ENCODE measurements around the gene SESN1. TPM values are rescaled to one million over a fixed set of nuclear protein-coding genes. Genes with fewer than 3 reads are reported as not detected.

The SESN1 gene
- total RNA-seq, 4 donors from 2014 or later: 79.8 to 112 (median 90.8) TPM

DNA sequence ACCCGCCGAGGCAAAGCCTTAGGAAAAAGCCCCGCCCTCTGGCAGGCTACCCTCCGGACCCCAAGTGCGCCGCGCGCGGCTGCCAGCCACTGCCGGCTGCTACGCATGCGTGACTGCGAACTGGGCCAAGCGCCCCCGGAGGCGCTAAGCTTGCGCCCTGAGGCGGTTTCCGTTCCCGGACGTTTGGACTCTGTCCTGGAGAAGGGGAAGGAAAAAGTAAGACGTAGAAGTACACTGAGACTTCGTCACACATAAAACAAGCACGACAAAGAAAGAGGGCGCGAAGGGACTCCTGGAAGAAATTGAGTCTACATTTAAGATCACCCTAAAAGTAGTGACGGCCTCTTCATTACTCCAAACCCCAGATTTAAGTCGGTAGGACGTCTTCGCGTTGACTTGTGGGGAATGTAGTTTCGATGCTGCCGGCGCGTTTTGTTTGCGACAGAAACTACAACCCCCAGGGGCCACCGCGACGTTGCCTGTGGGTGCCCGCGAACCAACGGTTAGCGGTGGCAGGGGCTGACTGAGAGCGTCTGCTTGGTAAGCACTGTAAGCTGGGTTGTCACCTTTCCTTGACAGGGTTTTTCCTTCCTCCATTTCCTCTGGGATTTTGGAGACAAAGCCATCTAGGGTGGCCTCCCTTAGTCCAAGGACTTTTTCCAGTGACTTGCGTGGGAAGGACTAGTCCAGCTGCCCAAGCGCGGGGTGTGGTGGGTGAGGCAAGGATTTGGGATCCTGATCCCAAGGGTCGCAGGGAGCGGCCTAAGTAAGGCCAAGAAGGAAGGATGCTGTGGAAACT, 589 bp upstream of the SESN1 start, which contains the start of gene CEP57L1:
Gene CEP57L1, plus strand, starts transcription at position 472 of the 799 bp plus-strand sequence. CDS start 49,715 bp downstream, outside the sequence.
- Histone ChIP-seq H3K36me3 (peaks cover 0 to 2% (median 0%) of the 10 kb centered on the region in 3 donors), H3K27me3 (no peaks in the 10 kb centered on the region), H3K4me3 (peak within 1 kb of the TSS; percentile 61 to 82 (median 78)), H3K9me3 (no peaks in the 10 kb centered on the region), H3K27ac (peak within 1 kb of the TSS; percentile 95 to 99 (median 98)), H3K4me1 (peaks cover 0 to 45% (median 15%) of the 10 kb centered on the region in 4 donors)
- WGBS, 2 donors: 0 to 1% methylated on average over 46 to 48 of the region's 49 CpGs
- TF ChIP-seq EP300 (IDR thresholded peaks at IDR 0.05) (peak; percentile 71 to 93), POLR2A (IDR thresholded peaks at IDR 0.05) (peak; percentile 49 to 54)
- TF ChIP-seq, protein P1, sequence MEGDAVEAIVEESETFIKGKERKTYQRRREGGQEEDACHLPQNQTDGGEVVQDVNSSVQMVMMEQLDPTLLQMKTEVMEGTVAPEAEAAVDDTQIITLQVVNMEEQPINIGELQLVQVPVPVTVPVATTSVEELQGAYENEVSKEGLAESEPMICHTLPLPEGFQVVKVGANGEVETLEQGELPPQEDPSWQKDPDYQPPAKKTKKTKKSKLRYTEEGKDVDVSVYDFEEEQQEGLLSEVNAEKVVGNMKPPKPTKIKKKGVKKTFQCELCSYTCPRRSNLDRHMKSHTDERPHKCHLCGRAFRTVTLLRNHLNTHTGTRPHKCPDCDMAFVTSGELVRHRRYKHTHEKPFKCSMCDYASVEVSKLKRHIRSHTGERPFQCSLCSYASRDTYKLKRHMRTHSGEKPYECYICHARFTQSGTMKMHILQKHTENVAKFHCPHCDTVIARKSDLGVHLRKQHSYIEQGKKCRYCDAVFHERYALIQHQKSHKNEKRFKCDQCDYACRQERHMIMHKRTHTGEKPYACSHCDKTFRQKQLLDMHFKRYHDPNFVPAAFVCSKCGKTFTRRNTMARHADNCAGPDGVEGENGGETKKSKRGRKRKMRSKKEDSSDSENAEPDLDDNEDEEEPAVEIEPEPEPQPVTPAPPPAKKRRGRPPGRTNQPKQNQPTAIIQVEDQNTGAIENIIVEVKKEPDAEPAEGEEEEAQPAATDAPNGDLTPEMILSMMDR (IDR thresholded peaks at IDR 0.05): peak in 2 of 5 experiments; percentile 7 to 45
- peak; percentile 92 to 95 for DNase-seq (ENCODE audit: low spot score in 2 of 2)

DNA sequence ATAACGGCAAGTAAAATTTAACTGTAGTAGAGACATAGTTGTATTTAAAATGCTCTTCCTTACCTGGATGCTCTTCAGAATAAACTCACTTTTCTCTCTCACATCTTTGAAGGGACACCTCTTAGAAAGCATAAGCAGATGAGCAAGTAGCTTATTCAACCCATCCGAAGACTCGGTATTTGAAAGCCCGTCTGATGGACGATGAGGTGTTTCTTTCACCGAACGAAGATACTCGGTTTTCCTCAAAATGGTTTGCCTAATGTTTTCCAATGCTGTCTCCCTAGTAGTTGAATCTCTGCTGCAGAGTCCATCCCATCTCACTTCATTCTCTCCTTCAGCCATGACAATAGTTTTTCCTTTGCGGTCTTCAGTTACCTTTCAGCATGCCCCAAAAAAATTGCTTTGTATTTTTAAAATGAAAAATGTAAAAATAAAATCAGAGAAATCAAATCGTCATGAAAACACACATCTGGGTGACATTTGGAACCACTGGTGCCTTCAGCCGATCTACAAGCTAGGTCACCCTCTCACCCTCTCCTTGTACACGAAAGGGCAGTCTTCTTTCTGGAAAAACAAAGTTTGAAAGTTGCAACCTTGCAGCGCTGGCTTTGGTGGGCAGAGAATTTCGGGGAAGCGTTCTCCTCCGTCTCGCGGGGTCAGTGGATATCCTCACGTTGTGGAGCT, 772 bp downstream of the SESN1 start:
- Histone ChIP-seq H3K27ac (peak overlapping the region; percentile 95 to 99 (median 98)), H3K9me3 (no peaks in the 10 kb centered on the region), H3K4me1 (peaks cover 0 to 59% (median 15%) of the 10 kb centered on the region in 4 donors), H3K36me3 (no peaks in the 10 kb centered on the region), H3K27me3 (no peaks in the 10 kb centered on the region), H3K4me3 (peak overlapping the region; percentile 61 to 82 (median 78))
- DNase-seq (ENCODE audit: low spot score in 2 of 2): no peak
- WGBS, 2 donors: 0 to 1% methylated on average over 19 of the region's 19 CpGs
- no peak for TF ChIP-seq EP300 (IDR thresholded peaks at IDR 0.05)

DNA sequence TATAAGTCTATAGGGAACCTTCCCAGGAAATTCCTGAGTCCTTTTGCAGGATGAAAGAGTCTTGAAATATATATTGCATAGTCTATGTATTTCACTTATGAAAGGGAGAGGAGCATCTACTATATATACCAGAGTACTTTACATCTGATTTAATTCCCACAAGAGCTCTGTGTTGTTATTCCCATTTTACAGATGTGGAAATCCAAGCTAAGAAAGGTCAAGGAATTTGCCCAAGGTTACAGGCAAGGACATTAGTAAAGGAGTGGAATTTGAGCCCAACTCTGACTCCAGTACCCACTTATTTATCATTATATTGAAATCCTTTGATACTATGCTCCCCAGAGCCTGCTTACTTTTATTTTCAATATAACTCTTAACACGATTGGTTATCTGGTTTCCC, 2.6 kb downstream of the SESN1 start:
- peak overlapping the region in 2 of 4 donors; percentile 76 to 82 for H3K4me3 ChIP-seq
- no peaks in the 10 kb centered on the region for H3K27me3 ChIP-seq
- no peaks in the 10 kb centered on the region for H3K9me3 ChIP-seq
- WGBS, 2 donors: 42 to 55% methylated on average over 1 of the region's 1 CpG
- H3K27ac ChIP-seq: no peak overlapping the region
- no peak for DNase-seq (ENCODE audit: low spot score in 2 of 2)
- TF ChIP-seq, protein P1 (IDR thresholded peaks at IDR 0.05): no peak
- TF ChIP-seq EP300 (IDR thresholded peaks at IDR 0.05): no peak
- TF ChIP-seq POLR2A (IDR thresholded peaks at IDR 0.05): no peak
- H3K4me1 ChIP-seq: peaks cover 0 to 72% (median 22%) of the 10 kb centered on the region in 4 donors
- H3K36me3 ChIP-seq: no peaks in the 10 kb centered on the region

DNA sequence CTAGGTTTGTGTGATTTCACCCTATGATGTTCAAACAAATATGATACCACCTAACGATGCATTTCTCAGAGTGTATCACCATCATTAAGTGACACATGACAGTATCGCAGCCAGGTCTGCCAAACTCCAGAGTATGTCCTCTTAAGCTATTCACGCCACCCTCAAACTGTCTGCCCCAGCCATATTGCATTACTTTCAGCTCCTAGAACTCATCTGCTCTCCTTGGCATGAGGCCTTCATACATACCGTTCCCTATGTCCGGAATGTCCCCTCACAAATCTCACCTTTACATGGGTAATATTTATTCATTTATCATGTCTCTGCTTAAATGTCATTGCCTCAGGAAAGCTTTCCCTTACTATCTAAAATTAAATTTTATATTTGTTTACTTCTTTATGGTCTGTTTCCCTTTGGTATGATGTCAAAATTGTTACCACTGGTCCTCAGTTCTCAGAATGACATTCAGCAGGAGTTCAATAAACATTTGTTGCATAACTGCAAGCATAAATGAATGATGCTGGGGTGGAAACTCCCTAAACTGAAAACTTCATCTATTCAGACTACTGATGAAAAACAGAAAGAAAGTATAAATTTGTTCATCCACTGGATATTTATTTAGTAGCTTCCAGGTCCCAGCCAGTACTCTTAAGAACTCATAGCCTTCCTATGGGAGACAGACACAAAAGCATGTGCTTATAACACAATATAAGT, 3.2 kb downstream of the SESN1 start:
- H3K4me3 ChIP-seq: peak overlapping the region in 2 of 4 donors; percentile 76 to 82
- TF ChIP-seq, protein P1 (IDR thresholded peaks at IDR 0.05): no peak
- TF ChIP-seq POLR2A (IDR thresholded peaks at IDR 0.05): no peak
- TF ChIP-seq EP300 (IDR thresholded peaks at IDR 0.05): no peak
- H3K27ac ChIP-seq: no peak overlapping the region
- H3K4me1 ChIP-seq: peaks cover 0 to 68% (median 21%) of the 10 kb centered on the region in 4 donors
- DNase-seq (ENCODE audit: low spot score in 2 of 2): no peak
- WGBS, 2 donors: 94 to 95% methylated on average over 5 of the region's 5 CpGs
- no peaks in the 10 kb centered on the region for H3K36me3 ChIP-seq
- H3K27me3 ChIP-seq: no peaks in the 10 kb centered on the region
- H3K9me3 ChIP-seq: no peaks in the 10 kb centered on the region

DNA sequence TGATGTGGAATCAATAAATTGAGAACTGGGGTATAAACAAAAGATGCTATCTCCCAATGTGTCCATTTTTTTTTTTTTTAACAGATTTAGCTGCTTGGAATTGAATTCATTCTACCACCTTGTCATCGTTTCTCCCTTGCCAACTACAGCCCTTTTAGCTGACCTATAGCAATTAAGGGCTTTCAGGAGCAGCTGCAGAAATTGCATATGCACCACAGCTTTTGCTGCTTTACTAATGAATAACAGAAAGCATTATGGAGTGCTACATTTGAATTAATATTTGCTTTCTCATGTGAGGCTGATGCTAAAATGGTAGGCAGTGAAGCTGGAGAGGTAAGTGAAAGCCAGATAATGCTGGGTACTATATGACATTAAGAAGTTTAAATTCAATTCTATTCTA, 5.7 kb downstream of the SESN1 start:
- Histone ChIP-seq H3K36me3 (peaks cover 0 to 5% (median 0%) of the 10 kb centered on the region in 3 donors), H3K27me3 (no peaks in the 10 kb centered on the region), H3K4me3 (no peak overlapping the region), H3K4me1 (peaks cover 0 to 60% (median 14%) of the 10 kb centered on the region in 4 donors), H3K9me3 (no peaks in the 10 kb centered on the region), H3K27ac (no peak overlapping the region)
- no peak for DNase-seq (ENCODE audit: low spot score in 2 of 2)
- WGBS, 2 donors: 50 to 82% methylated on average over 1 of the region's 1 CpG
- no peak for TF ChIP-seq POLR2A (IDR thresholded peaks at IDR 0.05)
- TF ChIP-seq EP300 (IDR thresholded peaks at IDR 0.05): no peak
- TF ChIP-seq, protein P1 (IDR thresholded peaks at IDR 0.05): no peak

Measured in tibial nerve (tissue), 4 donors.